Loucy (cell line): ENCODE measurements around the gene SLC16A9.

Experiments
- CTCF ChIP-seq: fragments of 200-600 bp; sonication (generic); conservative IDR thresholded peaks from 2 replicates; pipeline ENCODE4 v1.5.1; 2014; ENCODE audit warnings: mild to moderate bottlenecking, antibody characterized with exemption, low read length
- EZH2phosphoT487 ChIP-seq: fragments of 200-600 bp; IDR thresholded peaks from 2 replicates; pipeline ENCODE4 v1.6.1; 2018; ENCODE audit warnings: antibody characterized with exemption, mild to moderate bottlenecking, moderate library complexity, borderline replicate concordance

- TF ChIP-seq CTCF: 0 out of 2 replicates have a peak, but pooled peaks have one; percentile 28
- no peak for TF ChIP-seq EZH2phosphoT487
These were observed 9.7 kb upstream of the SLC16A9 start for GRCh38 chr10:59719374-59719773.
